Measurements from ENCODE around the gene FAM167B.

The FAM167B gene

GRCh38 chr1:32201011-32201855, 45.8 kb upstream of the FAM167B start:
- no peak for TF ChIP-seq CTCF (conservative IDR thresholded peaks at IDR 0.05; ENCODE audit: control insufficient read depth, insufficient read depth, low read depth, low read length)
- peak overlapping the region; percentile 71 for H3K4me3 ChIP-seq (ENCODE audit: control insufficient read depth, low read depth, low read length)
- DNase-seq (ENCODE audit: low read depth), result peak; percentile 51

- no peak for TF ChIP-seq CTCF (conservative IDR thresholded peaks at IDR 0.05; ENCODE audit: control insufficient read depth, insufficient read depth, low read depth, low read length)
- no peak for DNase-seq (ENCODE audit: low read depth)
- H3K4me3 ChIP-seq (ENCODE audit: control insufficient read depth, low read depth, low read length), result peak overlapping the region; percentile 83
Measured at GRCh38 chr1:32204943-32205361, 42.1 kb upstream of the FAM167B start.

GRCh38 chr1:32205401-32206370, 41.3 kb upstream of the FAM167B start, which contains the start of gene IQCC:
TSS of gene IQCC (plus strand) at chr1:32205671. CDS start at chr1:32205682, 11 bp downstream.
- H3K4me3 ChIP-seq (ENCODE audit: control insufficient read depth, low read depth, low read length), result peak within 1 kb of the TSS; percentile 83
- peak; percentile 74 for DNase-seq (ENCODE audit: low read depth)
- no peak for TF ChIP-seq CTCF (conservative IDR thresholded peaks at IDR 0.05; ENCODE audit: control insufficient read depth, insufficient read depth, low read depth, low read length)

- TF ChIP-seq CTCF (conservative IDR thresholded peaks at IDR 0.05; ENCODE audit: control insufficient read depth, insufficient read depth, low read depth, low read length), result no peak
- H3K4me3 ChIP-seq (ENCODE audit: control insufficient read depth, low read depth, low read length), result no peak overlapping the region
- no peak for DNase-seq (ENCODE audit: low read depth)
Measured at GRCh38 chr1:32208469-32208868, 38.6 kb upstream of the FAM167B start.

- peak; percentile 46 for DNase-seq (ENCODE audit: low read depth)
- H3K4me3 ChIP-seq (ENCODE audit: control insufficient read depth, low read depth, low read length), result no peak within 1 kb of the TSS
Measured at GRCh38 chr1:32208891-32209328, 38.1 kb upstream of the FAM167B start, which contains the start of gene DCDC2B. TSS of gene DCDC2B (plus strand) at chr1:32209089. CDS start at chr1:32209094, 5 bp downstream.

More at GRCh38 chr1:32208891-32209328, 38.1 kb upstream of the FAM167B start, which contains the start of gene DCDC2B:
- TF ChIP-seq CTCF (conservative IDR thresholded peaks at IDR 0.05; ENCODE audit: control insufficient read depth, insufficient read depth, low read depth, low read length), result no peak
